Ramos (cell line): ENCODE measurements around the gene GNG14.
"Not testable (repeated sequence)": the region's sequence is repeated elsewhere in the genome, so short reads cannot be mapped to it uniquely, and the experiment has no call there.

ENCODE experiments used
- in situ Hi-C: fragments of 300-500 bp; cut with MboI; formaldehyde crosslinking; loops from one replicate; pipeline ENCODE4 v1.14.3; 2022; ENCODE audit warnings: low sequenced_read_pairs; ENCODE audit not compliant: unreplicated experiment

The GNG14 gene

GRCh38 chr19:12721656-12722565, 34.1 kb downstream of the GNG14 start:
- in situ Hi-C loops, result no loop called here

GRCh38 chr19:12722566-12723380, 35.0 kb downstream of the GNG14 start:
- in situ Hi-C loops, result no loop called here

DNA sequence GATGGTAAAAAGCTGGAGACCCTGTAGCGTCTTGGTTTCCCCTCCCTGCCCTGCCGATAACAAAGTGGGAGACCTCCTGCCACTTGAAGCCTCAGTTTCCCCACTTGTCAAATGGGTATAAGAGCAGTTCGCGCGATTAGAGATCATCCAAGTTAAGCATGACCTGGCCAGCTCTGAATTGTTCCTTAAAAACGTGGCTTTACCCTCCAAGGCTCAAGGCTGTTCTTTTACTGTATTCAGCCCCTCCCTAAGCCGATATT, 35.5 kb downstream of the GNG14 start:
- in situ Hi-C loops, result no loop called here

GRCh38 chr19:12723641-12724426, 36.0 kb downstream of the GNG14 start, which contains the start of gene TNPO2:
TSS of gene TNPO2 (minus strand) at chr19:12723932. CDS start at chr19:12720977, 2,955 bp downstream.
- in situ Hi-C loops, result no loop called here

- in situ Hi-C loops, result not testable (repeated sequence)
Observed at GRCh38 chr19:12725612-12726011, 37.8 kb downstream of the GNG14 start.

- in situ Hi-C loops, result no loop called here
Observed at GRCh38 chr19:12726988-12727316, 39.2 kb downstream of the GNG14 start.

- in situ Hi-C loops, result no loop called here
Observed at GRCh38 chr19:12727745-12728433, 40.1 kb downstream of the GNG14 start.

- in situ Hi-C loops, result no loop called here
Observed at GRCh38 chr19:12730064-12730463, 42.3 kb downstream of the GNG14 start.

GRCh38 chr19:12731337-12731736, 43.5 kb downstream of the GNG14 start:
- in situ Hi-C loops, result no loop called here

DNA sequence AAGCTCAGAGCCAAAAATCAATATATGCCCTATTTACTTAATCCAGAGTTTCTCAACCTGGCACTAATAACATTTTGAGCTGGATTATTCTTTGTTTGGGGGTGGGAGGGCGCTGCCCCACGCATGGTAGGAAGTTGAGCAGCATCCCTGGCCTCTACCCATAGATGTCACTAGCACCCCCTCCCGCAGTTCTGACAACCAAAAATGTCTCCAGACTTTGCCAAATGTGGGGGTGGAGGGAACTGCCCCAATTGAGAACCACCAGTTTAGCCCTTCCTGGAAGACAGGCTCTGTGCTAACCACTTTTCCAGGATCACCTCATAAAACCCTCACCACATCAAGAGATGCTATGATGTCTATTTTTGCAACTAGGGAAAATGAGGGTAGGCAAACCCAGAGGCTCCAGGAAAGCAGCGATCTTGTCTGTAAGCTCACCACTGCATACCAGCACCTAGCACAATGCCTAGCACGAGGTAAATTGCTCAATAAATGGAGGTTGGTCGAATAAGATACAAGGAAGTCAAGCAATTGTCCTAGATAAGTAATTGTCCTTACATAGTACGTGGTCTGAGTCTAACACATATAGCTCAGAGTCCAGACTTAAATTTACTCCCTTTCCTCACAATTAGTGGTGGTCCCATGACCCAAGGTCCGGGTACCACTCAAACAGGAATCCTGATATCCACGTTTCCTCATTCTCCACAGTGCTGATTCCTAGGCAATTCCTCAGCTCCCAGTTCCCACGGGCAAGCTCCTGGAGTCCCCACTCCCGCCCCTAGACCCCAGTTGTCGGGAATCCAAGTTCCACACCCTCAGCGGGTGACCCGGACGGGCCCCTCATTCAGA, 45.8 kb downstream of the GNG14 start:
- in situ Hi-C loops, result no loop called here

GRCh38 chr19:12736995-12737834, 49.4 kb downstream of the GNG14 start, which contains the start of gene GET3:
TSS of gene GET3 (plus strand) at chr19:12737497. CDS start at chr19:12737506, 9 bp downstream.
- in situ Hi-C loops, result no loop called here

GRCh38 chr19:12737835-12738351, 50.1 kb downstream of the GNG14 start:
- in situ Hi-C loops, result no loop called here
